ENCODE data around the gene FAM171A1. TPM values are rescaled to one million over a fixed set of nuclear protein-coding genes. Genes with fewer than 3 reads are reported as not detected.

The FAM171A1 gene
- total and polyA plus RNA-seq, 2 of the 13 experiments (the other 11 are each of a cell fraction or from before 2014, with no cell fraction given): 21.5 to 34.7 TPM

- TF ChIP-seq NRL (CRISPR knock-in tag; IDR thresholded peaks at IDR 0.05; ENCODE audit: borderline replicate concordance): no peak
- no peak for TF ChIP-seq HOXA7 (CRISPR knock-in tag; IDR thresholded peaks at IDR 0.05)
- no peak for TF ChIP-seq CBX5 (CRISPR knock-in tag; IDR thresholded peaks at IDR 0.05; ENCODE audit: borderline replicate concordance)
These were observed 118.7 kb downstream of the FAM171A1 start (continued) for GRCh38 chr10:15252396-15252795.

GRCh38 chr10:15251791-15252380 is 119.2 kb downstream of the FAM171A1 start:
- in situ Hi-C loops (cut with HindIII; ENCODE audit: extremely low pct_ligation_motif_present, low pct_unique_long_range_greater_than_20kb): no loop called here
- H2AFZ ChIP-seq (ENCODE audit: low read length): no peak overlapping the region
- no peaks in the 10 kb centered on the region for H3K4me1 ChIP-seq (ENCODE audit: insufficient read depth, low read length)
- H3K9me3 ChIP-seq (ENCODE audit: low read length): no peaks in the 10 kb centered on the region
- no peaks in the 10 kb centered on the region for H3K27me3 ChIP-seq (ENCODE audit: control insufficient read depth in 1 of 2, insufficient read depth in 2 of 2, low read length in 2 of 2)
- ChIA-PET POLR2A (no interaction called here), CTCF (ENCODE audit: low intra/inter-chr PET ratio, low total read pairs) (no interaction called here)
- H3K4me3 ChIP-seq (replicated peaks in 1 of 3; ENCODE audit: insufficient read depth in 1 of 3, low read depth in 2 of 3, low read length in 3 of 3): no peak overlapping the region
- intact Hi-C loops (cut with micrococcal nuclease; ENCODE audit: unreplicated experiment): no loop called here
- no peak overlapping the region for H3K9ac ChIP-seq (ENCODE audit: insufficient read depth, low read depth, low read length)
- peaks cover 6 to 40% of the 10 kb centered on the region in 2 experiments; a peak in 4 of 5 replicates for H3K36me3 ChIP-seq (replicated peaks in 1 of 2; ENCODE audit: control insufficient read depth in 1 of 2, insufficient read depth in 2 of 2, low read length in 2 of 2)
- ATAC-seq (no peak), DNase-seq (ENCODE audit: low spot score) (no peak), FAIRE-seq (no peak)
- no peak overlapping the region for H3K27ac ChIP-seq (ENCODE audit: extremely low read length, insufficient read depth, low read length)
- no peaks in the 10 kb centered on the region for H4K20me1 ChIP-seq (ENCODE audit: insufficient read depth, low read length)
- no TSS peak for BruUV-seq (replicated peaks)
- H3K4me2 ChIP-seq (ENCODE audit: low read depth, low read length): no peak overlapping the region
- H3K79me2 ChIP-seq (ENCODE audit: insufficient read depth, low read length): no peaks in the 10 kb centered on the region
- 96% methylated on average over 11 of the region's 11 CpGs for WGBS (ENCODE audit: low lambda C conversion rate)
- TF ChIP-seq HDAC1 (CRISPR knock-in tag; IDR thresholded peaks at IDR 0.05): no peak
- no peak for TF ChIP-seq STAT5B (CRISPR knock-in tag; IDR thresholded peaks at IDR 0.05)
- no peak for TF ChIP-seq NCOA1 (CRISPR knock-in tag; IDR thresholded peaks at IDR 0.05)
- TF ChIP-seq ZNF891 (CRISPR knock-in tag; IDR thresholded peaks at IDR 0.05): no peak
- TF ChIP-seq ZBTB21 (CRISPR knock-in tag; IDR thresholded peaks at IDR 0.05): no peak
- no peak for TF ChIP-seq ZNF317 (CRISPR knock-in tag; IDR thresholded peaks at IDR 0.05)
- no peak for TF ChIP-seq ZBTB44 (CRISPR knock-in tag; IDR thresholded peaks at IDR 0.05)
- TF ChIP-seq ZNF232 (CRISPR knock-in tag; IDR thresholded peaks at IDR 0.05; ENCODE audit: borderline replicate concordance): no peak
- TF ChIP-seq CERS6 (CRISPR knock-in tag; IDR thresholded peaks at IDR 0.05): no peak
- no peak for TF ChIP-seq KDM6A (CRISPR knock-in tag; IDR thresholded peaks at IDR 0.05; ENCODE audit: low read depth)
- no peak for TF ChIP-seq ZNF552 (CRISPR knock-in tag; IDR thresholded peaks at IDR 0.05; ENCODE audit: borderline replicate concordance)
- no peak for TF ChIP-seq ARNTL (CRISPR knock-in tag; IDR thresholded peaks at IDR 0.05)
- TF ChIP-seq CSRNP1 (CRISPR knock-in tag; IDR thresholded peaks at IDR 0.05): no peak
- TF ChIP-seq ZC3H4 (CRISPR knock-in tag; IDR thresholded peaks at IDR 0.05; ENCODE audit: borderline replicate concordance): no peak
- TF ChIP-seq CEBPB (IDR thresholded peaks at IDR 0.05; ENCODE audit: borderline replicate concordance, low read depth, low read length): no peak
- TF ChIP-seq FOXP4 (CRISPR knock-in tag; IDR thresholded peaks at IDR 0.05): no peak
